Ishikawa (cell line): ENCODE data around the gene NOS1AP.

Experiments
- CEBPB ChIP-seq: IDR thresholded peaks from 2 replicates; pipeline ENCODE4 v1.6.1; 2012
- EP300 ChIP-seq: IDR thresholded peaks from 2 replicates; pipeline ENCODE4 v1.6.1; 2012; ENCODE audit warnings: borderline replicate concordance
- RAD21 ChIP-seq: IDR thresholded peaks from 2 replicates; pipeline ENCODE4 v1.6.1; 2012; ENCODE audit warnings: low read depth
- TAF1 ChIP-seq: IDR thresholded peaks from 2 replicates; pipeline ENCODE4 v1.6.1; 2012; ENCODE audit warnings: low read depth, mild to moderate bottlenecking
- TEAD4 ChIP-seq: IDR thresholded peaks from 2 replicates; pipeline ENCODE4 v1.6.1; 2012
- YY1 ChIP-seq: IDR thresholded peaks from 2 replicates; pipeline ENCODE4 v1.6.1; 2012; ENCODE audit warnings: low read depth
- TF ChIP-seq, protein P1 (sequence below): IDR thresholded peaks from 2 replicates; pipeline ENCODE4 v1.6.1; 2012
- TF ChIP-seq, protein P2 (sequence below): IDR thresholded peaks from 2 replicates; pipeline ENCODE4 v1.6.1; 2012; ENCODE audit warnings: low read depth, mild to moderate bottlenecking

DNA sequence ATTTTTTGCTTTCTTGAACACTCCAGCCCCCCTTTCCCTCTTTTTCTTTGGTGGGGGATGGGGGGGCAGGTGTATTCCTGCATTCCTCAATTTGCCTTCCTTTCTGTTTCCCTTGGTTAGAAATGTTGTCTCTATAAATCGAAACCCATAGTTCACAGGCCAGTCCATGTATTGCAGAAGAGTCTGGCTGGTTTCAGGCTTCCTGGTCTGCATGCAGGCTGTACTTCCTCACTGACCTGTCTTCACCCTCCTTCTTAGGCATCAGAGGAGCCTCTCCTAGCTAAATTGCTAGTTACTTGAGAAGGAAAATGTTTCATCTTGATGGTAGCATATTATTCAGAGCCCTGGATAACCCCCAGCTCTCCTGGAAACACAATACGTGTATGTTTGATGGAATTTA is 167.1 kb downstream of the NOS1AP start:
- TF ChIP-seq EP300, result no peak
- no peak for TF ChIP-seq YY1
- TF ChIP-seq TAF1, result no peak
- TF ChIP-seq, protein P1, sequence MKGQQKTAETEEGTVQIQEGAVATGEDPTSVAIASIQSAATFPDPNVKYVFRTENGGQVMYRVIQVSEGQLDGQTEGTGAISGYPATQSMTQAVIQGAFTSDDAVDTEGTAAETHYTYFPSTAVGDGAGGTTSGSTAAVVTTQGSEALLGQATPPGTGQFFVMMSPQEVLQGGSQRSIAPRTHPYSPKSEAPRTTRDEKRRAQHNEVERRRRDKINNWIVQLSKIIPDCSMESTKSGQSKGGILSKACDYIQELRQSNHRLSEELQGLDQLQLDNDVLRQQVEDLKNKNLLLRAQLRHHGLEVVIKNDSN, result no peak
- TF ChIP-seq, protein P2, sequence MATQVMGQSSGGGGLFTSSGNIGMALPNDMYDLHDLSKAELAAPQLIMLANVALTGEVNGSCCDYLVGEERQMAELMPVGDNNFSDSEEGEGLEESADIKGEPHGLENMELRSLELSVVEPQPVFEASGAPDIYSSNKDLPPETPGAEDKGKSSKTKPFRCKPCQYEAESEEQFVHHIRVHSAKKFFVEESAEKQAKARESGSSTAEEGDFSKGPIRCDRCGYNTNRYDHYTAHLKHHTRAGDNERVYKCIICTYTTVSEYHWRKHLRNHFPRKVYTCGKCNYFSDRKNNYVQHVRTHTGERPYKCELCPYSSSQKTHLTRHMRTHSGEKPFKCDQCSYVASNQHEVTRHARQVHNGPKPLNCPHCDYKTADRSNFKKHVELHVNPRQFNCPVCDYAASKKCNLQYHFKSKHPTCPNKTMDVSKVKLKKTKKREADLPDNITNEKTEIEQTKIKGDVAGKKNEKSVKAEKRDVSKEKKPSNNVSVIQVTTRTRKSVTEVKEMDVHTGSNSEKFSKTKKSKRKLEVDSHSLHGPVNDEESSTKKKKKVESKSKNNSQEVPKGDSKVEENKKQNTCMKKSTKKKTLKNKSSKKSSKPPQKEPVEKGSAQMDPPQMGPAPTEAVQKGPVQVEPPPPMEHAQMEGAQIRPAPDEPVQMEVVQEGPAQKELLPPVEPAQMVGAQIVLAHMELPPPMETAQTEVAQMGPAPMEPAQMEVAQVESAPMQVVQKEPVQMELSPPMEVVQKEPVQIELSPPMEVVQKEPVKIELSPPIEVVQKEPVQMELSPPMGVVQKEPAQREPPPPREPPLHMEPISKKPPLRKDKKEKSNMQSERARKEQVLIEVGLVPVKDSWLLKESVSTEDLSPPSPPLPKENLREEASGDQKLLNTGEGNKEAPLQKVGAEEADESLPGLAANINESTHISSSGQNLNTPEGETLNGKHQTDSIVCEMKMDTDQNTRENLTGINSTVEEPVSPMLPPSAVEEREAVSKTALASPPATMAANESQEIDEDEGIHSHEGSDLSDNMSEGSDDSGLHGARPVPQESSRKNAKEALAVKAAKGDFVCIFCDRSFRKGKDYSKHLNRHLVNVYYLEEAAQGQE, result no peak
- no peak for TF ChIP-seq TEAD4
- no peak for TF ChIP-seq RAD21
- TF ChIP-seq CEBPB, result no peak
